Endodermal cell (in vitro differentiated cells): ENCODE measurements around the gene QSOX2. TPM values are rescaled to one million over a fixed set of nuclear protein-coding genes. Genes with fewer than 3 reads are reported as not detected.

Experiments used
- DNase-seq: peaks from one replicate; pipeline ENCODE4 v3.0.0-alpha.2; 2017
- H3K27ac ChIP-seq: 2 replicates; pipeline ENCODE4 v1.5.1; 2013; ENCODE audit warnings: mild to moderate bottlenecking, low read depth, low read length, moderate library complexity
- H3K27me3 ChIP-seq: 2 replicates; pipeline ENCODE4 v1.6.1; 2013; ENCODE audit warnings: mild to moderate bottlenecking, low read length, moderate library complexity; ENCODE audit not compliant: insufficient read depth, control insufficient read depth, poor library complexity, severe bottlenecking
- H3K36me3 ChIP-seq: 2 replicates; pipeline ENCODE4 v1.7.0; 2013; ENCODE audit warnings: mild to moderate bottlenecking, low read length, moderate library complexity; ENCODE audit not compliant: control insufficient read depth, insufficient read depth
- H3K4me1 ChIP-seq: one replicate; pipeline ENCODE4 v1.7.0; 2013; ENCODE audit warnings: low read length; ENCODE audit not compliant: control insufficient read depth, insufficient read depth
- H3K4me3 ChIP-seq: 2 replicates; pipeline ENCODE4 v1.5.1; 2013; ENCODE audit warnings: mild to moderate bottlenecking, low read length, moderate library complexity
- H3K9ac ChIP-seq: 2 replicates; pipeline ENCODE4 v1.6.1; 2013; ENCODE audit warnings: mild to moderate bottlenecking, low read length, moderate library complexity; ENCODE audit not compliant: poor library complexity, severe bottlenecking; ENCODE audit errors: extremely low read depth
- H3K9me3 ChIP-seq: 2 replicates; pipeline ENCODE4 v1.6.1; 2013; ENCODE audit warnings: mild to moderate bottlenecking, low read length, moderate library complexity; ENCODE audit not compliant: control insufficient read depth
- H3K27ac Mint-ChIP-seq: 2 replicates; pipeline ENCODE4 v1.8.0; 2020; ENCODE audit warnings: mixed read lengths
- H3K27me3 Mint-ChIP-seq: 2 replicates; pipeline ENCODE4 v1.8.0; 2021; ENCODE audit warnings: mild to moderate bottlenecking, mixed read lengths; ENCODE audit not compliant: insufficient read depth
- H3K36me3 Mint-ChIP-seq: 2 replicates; pipeline ENCODE4 v1.8.0; 2020; ENCODE audit warnings: low read depth, mixed read lengths
- H3K4me1 Mint-ChIP-seq: 2 replicates; pipeline ENCODE4 v1.8.0; 2020; ENCODE audit warnings: mixed read lengths
- H3K4me3 Mint-ChIP-seq: 2 replicates; pipeline ENCODE4 v1.8.0; 2020; ENCODE audit warnings: mild to moderate bottlenecking, moderate library complexity, mixed read lengths
- H3K9me3 Mint-ChIP-seq: 2 replicates; pipeline ENCODE4 v1.8.0; 2020; ENCODE audit warnings: mild to moderate bottlenecking, mixed read lengths
- WGBS, 2 experiments: methylation state at CpG; one replicate each; pipeline versions ENCODE4 v1.1.5 to v1.1.7; 2013; ENCODE audit warnings: missing lambda C conversion rate in 2 of 2, mixed read lengths in 1 of 2; ENCODE audit not compliant: insufficient coverage in 1 of 2, insufficient read length in 1 of 2; 5-methylcytosine and 5-hydroxymethylcytosine counted together
- total RNA-seq, 2 donors: library from RNA; stranded (reverse); fragmentation: NEBNext Ultra II Directional in 1 of 2; extraction: Animal tissue kit (Norgen Biotek cat#: 25700) in 1 of 2; gene quantifications; 2 replicates in 1 of 2; 3 replicates in 1 of 2; pipeline ENCODE4 v1.2.1, GENCODE V29; 2021
- TF ChIP-seq, protein P1 (sequence below): fragments of 200-600 bp; sonication (generic); conservative IDR thresholded peaks from 2 replicates; pipeline ENCODE4 v1.5.0; 2021; ENCODE audit warnings: antibody characterized with exemption, mild to moderate bottlenecking

QSOX2 gene
- total RNA-seq, 2 donors from 2014 or later, result 22.0 to 26.3 TPM

- WGBS, 2 experiments, result 85 to 94% methylated on average over 8 to 50 of the region's 50 CpGs
- no peak for DNase-seq
- H3K4me1 Mint-ChIP-seq, result peaks cover 5% of the 10 kb centered on the region
- no peak overlapping the region for H3K4me3 Mint-ChIP-seq
- no peaks in the 10 kb centered on the region for H3K36me3 Mint-ChIP-seq
- H3K4me3 ChIP-seq, result no peak overlapping the region
- H3K9me3 Mint-ChIP-seq, result no peaks in the 10 kb centered on the region
- no peaks in the 10 kb centered on the region for H3K9me3 ChIP-seq
- H3K27ac Mint-ChIP-seq, result peak overlapping the region; percentile 30
- TF ChIP-seq, protein P1, sequence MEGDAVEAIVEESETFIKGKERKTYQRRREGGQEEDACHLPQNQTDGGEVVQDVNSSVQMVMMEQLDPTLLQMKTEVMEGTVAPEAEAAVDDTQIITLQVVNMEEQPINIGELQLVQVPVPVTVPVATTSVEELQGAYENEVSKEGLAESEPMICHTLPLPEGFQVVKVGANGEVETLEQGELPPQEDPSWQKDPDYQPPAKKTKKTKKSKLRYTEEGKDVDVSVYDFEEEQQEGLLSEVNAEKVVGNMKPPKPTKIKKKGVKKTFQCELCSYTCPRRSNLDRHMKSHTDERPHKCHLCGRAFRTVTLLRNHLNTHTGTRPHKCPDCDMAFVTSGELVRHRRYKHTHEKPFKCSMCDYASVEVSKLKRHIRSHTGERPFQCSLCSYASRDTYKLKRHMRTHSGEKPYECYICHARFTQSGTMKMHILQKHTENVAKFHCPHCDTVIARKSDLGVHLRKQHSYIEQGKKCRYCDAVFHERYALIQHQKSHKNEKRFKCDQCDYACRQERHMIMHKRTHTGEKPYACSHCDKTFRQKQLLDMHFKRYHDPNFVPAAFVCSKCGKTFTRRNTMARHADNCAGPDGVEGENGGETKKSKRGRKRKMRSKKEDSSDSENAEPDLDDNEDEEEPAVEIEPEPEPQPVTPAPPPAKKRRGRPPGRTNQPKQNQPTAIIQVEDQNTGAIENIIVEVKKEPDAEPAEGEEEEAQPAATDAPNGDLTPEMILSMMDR, result no peak
- H3K36me3 ChIP-seq, result no peaks in the 10 kb centered on the region
- H3K27me3 Mint-ChIP-seq, result peaks cover 6% of the 10 kb centered on the region
- H3K9ac ChIP-seq, result no peak overlapping the region
- H3K27me3 ChIP-seq, result no peaks in the 10 kb centered on the region
- H3K4me1 ChIP-seq, result no peaks in the 10 kb centered on the region
- H3K27ac ChIP-seq, result no peak overlapping the region
Observed at GRCh38 chr9:136251264-136252115, 5.9 kb upstream of the QSOX2 start.

DNA sequence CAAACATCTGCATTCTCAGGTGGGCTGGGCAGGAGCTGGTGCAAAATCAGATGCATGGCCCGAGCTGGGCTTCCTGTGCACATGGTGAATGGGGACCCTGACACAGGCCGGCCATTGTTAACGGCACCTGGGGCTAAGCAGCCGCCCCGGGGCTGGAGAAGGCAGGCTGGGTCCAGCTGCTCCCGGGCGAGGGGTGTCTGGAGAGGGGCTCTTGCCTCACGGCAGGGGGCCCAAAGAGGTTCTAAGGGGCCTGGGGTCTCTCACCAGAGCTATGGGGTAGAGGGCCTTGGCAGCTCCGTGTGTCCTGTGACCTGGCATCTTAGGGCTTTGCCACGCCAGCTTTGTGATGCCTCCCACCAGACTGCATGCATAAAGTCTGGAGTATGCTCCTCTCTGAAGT is 5.1 kb upstream of the QSOX2 start:
- no peak overlapping the region for H3K27ac ChIP-seq
- H3K4me1 ChIP-seq, result no peaks in the 10 kb centered on the region
- no peaks in the 10 kb centered on the region for H3K36me3 ChIP-seq
- H3K27me3 Mint-ChIP-seq, result peaks cover 10% of the 10 kb centered on the region
- H3K4me3 ChIP-seq, result no peak overlapping the region
- H3K4me1 Mint-ChIP-seq, result peaks cover 5% of the 10 kb centered on the region
- no peak overlapping the region for H3K9ac ChIP-seq
- 67 to 80% methylated on average over 5 to 10 of the region's 10 CpGs for WGBS, 2 experiments
- no peaks in the 10 kb centered on the region for H3K9me3 Mint-ChIP-seq
- TF ChIP-seq, protein P1, result no peak
- no peaks in the 10 kb centered on the region for H3K9me3 ChIP-seq
- no peak overlapping the region for H3K27ac Mint-ChIP-seq
- no peak for DNase-seq
- H3K4me3 Mint-ChIP-seq, result no peak overlapping the region
- H3K36me3 Mint-ChIP-seq, result no peaks in the 10 kb centered on the region
- no peaks in the 10 kb centered on the region for H3K27me3 ChIP-seq

- Histone ChIP-seq H3K4me3 (no peak overlapping the region), H3K36me3 (no peaks in the 10 kb centered on the region), H3K4me1 (no peaks in the 10 kb centered on the region), H3K27me3 (no peaks in the 10 kb centered on the region), H3K9me3 (no peaks in the 10 kb centered on the region), H3K9ac (no peak overlapping the region), H3K27ac (no peak overlapping the region)
- no peak for DNase-seq
- H3K4me3 Mint-ChIP-seq, result no peak overlapping the region
- H3K27me3 Mint-ChIP-seq, result peaks cover 10% of the 10 kb centered on the region
- TF ChIP-seq, protein P1, result no peak
- no peak overlapping the region for H3K27ac Mint-ChIP-seq
- no peaks in the 10 kb centered on the region for H3K9me3 Mint-ChIP-seq
- peaks cover 6% of the 10 kb centered on the region for H3K4me1 Mint-ChIP-seq
- WGBS, 2 experiments, result 90 to 91% methylated on average over 24 to 30 of the region's 30 CpGs
- no peaks in the 10 kb centered on the region for H3K36me3 Mint-ChIP-seq
Observed at GRCh38 chr9:136249877-136250559, 4.4 kb upstream of the QSOX2 start.
